Spleen (tissue), 11 donors: Measurements from ENCODE around the gene EPOP. TPM values are rescaled to one million over a fixed set of nuclear protein-coding genes. Genes with fewer than 3 reads are reported as not detected.

Experiments
- DNase-seq: peaks from one replicate; pipeline ENCODE4 v3.0.0-alpha.2; 2020
- H3K27ac ChIP-seq, 8 donors: fragments of 200-600 bp; sonication (generic) in 7 of 8; 1 replicate in 4 of 8; 2 replicates in 4 of 8; pipeline versions ENCODE4 v1.5.0 to v1.8.0; 2016 to 2021; ENCODE audit warnings: inconsistent platforms in 4 of 8, mild to moderate bottlenecking in 4 of 8, moderate library complexity in 1 of 8
- H3K27me3 ChIP-seq, 7 donors: fragments of 200-600 bp; sonication (generic) in 6 of 7; replicated peaks in 1 of 7; 1 replicate in 4 of 7; 2 replicates in 3 of 7; pipeline versions ENCODE4 v1.5.0 to v1.8.0; 2016 to 2021; ENCODE audit warnings: inconsistent platforms in 3 of 7, mild to moderate bottlenecking in 1 of 7
- H3K36me3 ChIP-seq, 6 donors: fragments of 200-600 bp; sonication (generic) in 5 of 6; 1 replicate in 4 of 6; 2 replicates in 2 of 6; pipeline versions ENCODE4 v1.5.0 to v1.8.0; 2016 to 2021; ENCODE audit warnings: inconsistent platforms in 2 of 6
- H3K4me1 ChIP-seq, 6 donors: fragments of 200-600 bp; sonication (generic) in 5 of 6; 1 replicate in 3 of 6; 2 replicates in 3 of 6; pipeline versions ENCODE4 v1.5.0 to v1.8.0; 2016 to 2021; ENCODE audit warnings: inconsistent platforms in 3 of 6
- H3K4me3 ChIP-seq, 8 donors: fragments of 200-600 bp; sonication (generic) in 7 of 8; 1 replicate in 4 of 8; 2 replicates in 4 of 8; pipeline versions ENCODE4 v1.5.0 to v1.8.0; 2016 to 2021; ENCODE audit warnings: inconsistent platforms in 4 of 8, mild to moderate bottlenecking in 4 of 8, moderate library complexity in 2 of 8
- H3K9me3 ChIP-seq, 8 donors: fragments of 200-600 bp; sonication (generic) in 7 of 8; 1 replicate in 4 of 8; 2 replicates in 4 of 8; pipeline versions ENCODE4 v1.5.0 to v1.8.0; 2016 to 2021; ENCODE audit warnings: inconsistent platforms in 4 of 8
- CTCF ChIP-seq, 11 experiments: fragments of 200-600 bp in 7 of 11; fragments of 450-650 bp in 4 of 11; sonication (generic) in 4 of 11; IDR thresholded peaks in 8 of 11; conservative IDR thresholded peaks in 3 of 11; 1 replicate in 7 of 11; 2 replicates in 4 of 11; pipeline versions ENCODE4 v1.4.0 to v1.8.0; 2016 to 2021; ENCODE audit warnings: antibody characterized with exemption in 11 of 11, inconsistent platforms in 4 of 11, mild to moderate bottlenecking in 1 of 11
- POLR2A ChIP-seq, 3 donors: fragments of 450-650 bp; IDR thresholded peaks; one replicate each; pipeline ENCODE4 v1.5.1; 2017; ENCODE audit warnings: antibody characterized with exemption in 3 of 3, mild to moderate bottlenecking in 1 of 3
- POLR2AphosphoS5 ChIP-seq, 3 donors: sonication (generic); formaldehyde crosslinking; IDR thresholded peaks; one replicate each; pipeline ENCODE4 v1.5.1; 2017; ENCODE audit warnings: antibody characterized with exemption in 3 of 3
- WGBS, 5 donors: extraction: QIAGEN DNeasy Blood & Tissue Kit in 3 of 5; methylation state at CpG; one replicate each; pipeline versions ENCODE4 v1.1.5 to v1.1.7; 2013 to 2018; 5-methylcytosine and 5-hydroxymethylcytosine counted together
- intact Hi-C: fragments of 100-400 bp; cut with DNase I; formaldehyde crosslinking; loops from one replicate; pipeline ENCODE4 v1.15.0; 2023; ENCODE audit warnings: low total_unique reads
- polyA plus RNA-seq, 3 donors: library from polyadenylated mRNA; stranded (reverse); fragments of 200-250 nt; gene quantifications; one replicate each; pipeline ENCODE4 v1.2.1, GENCODE V29; 2013
- total RNA-seq, 7 donors: library from RNA; depleted of rRNA in 3 of 7; stranded (reverse); fragments of >200 nt in 3 of 7; fragmentation: NEBNext Ultra II Directional in 4 of 7; extraction: Animal tissue kit (Norgen Biotek cat#: 25700) in 4 of 7; gene quantifications; one replicate each; pipeline versions ENCODE4 v1.1.0 to v1.2.1, GENCODE V29; 2016 to 2021
- donor health status: healthy with polysubstance abuse.
- donor health status: DM: no; HTN: no; CAD: no; lungs with moderate emphysema.
- donor health status: DM: no; HTN: no; CAD: no.
- donor health status: Bipolar disorder and iron deficiency.
- donor health status: healthy.
- donor health status: DM: no; HTN: no; CAD: no.
- donor health status: DM: yes; HTN: yes; CAD: no.

Gene EPOP
- total and polyA plus RNA-seq, 10 donors = 0.51 to 6.4 (median 2.6) TPM

DNA sequence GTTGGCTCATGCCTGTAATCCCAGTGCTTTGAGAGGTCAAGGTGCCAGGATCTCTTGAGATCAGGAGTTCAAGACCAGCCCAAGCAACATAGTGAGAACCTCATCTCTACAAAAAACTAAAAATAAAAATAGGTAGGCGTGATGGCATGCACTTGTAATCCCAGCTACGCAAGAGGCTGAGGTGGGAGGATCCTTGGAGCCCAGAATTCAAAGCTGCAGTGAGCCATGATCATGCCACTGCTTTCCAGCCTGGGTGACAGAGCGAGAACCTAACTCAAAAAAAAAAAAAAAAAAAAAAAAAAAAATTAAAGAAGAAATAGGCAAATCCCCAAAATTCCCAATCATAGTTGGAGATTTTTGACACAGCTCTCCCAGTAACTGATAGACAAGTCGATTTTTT, 36.8 kb downstream of the EPOP start:
- 70 to 89% (median 79%) methylated on average over 4 of the region's 4 CpGs for WGBS, 5 donors
- Histone ChIP-seq H3K9me3 (no peaks in the 10 kb centered on the region), H3K27ac (no peak overlapping the region), H3K4me3 (no peak overlapping the region), H3K4me1 (no peaks in the 10 kb centered on the region), H3K36me3 (no peaks in the 10 kb centered on the region), H3K27me3 (peaks cover 0 to 35% (median 0%) of the 10 kb centered on the region in 7 donors)
- TF ChIP-seq POLR2AphosphoS5 (IDR thresholded peaks at IDR 0.05) (no peak), CTCF (IDR thresholded peaks at IDR 0.05 in 8 of 11, conservative IDR thresholded peaks at IDR 0.05 in 3 of 11) (no peak)
- intact Hi-C loops = no loop called here
- peak; percentile 1 for DNase-seq

GRCh38 chr17:38636054-38636453, 38.7 kb downstream of the EPOP start:
- 74 to 79% (median 76%) methylated on average over 8 to 9 of the region's 9 CpGs for WGBS, 5 donors
- Histone ChIP-seq H3K27ac (no peak overlapping the region), H3K9me3 (no peaks in the 10 kb centered on the region), H3K4me1 (no peaks in the 10 kb centered on the region), H3K36me3 (no peaks in the 10 kb centered on the region), H3K27me3 (peaks cover 0 to 35% (median 0%) of the 10 kb centered on the region in 7 donors), H3K4me3 (no peak overlapping the region)
- intact Hi-C loops = no loop called here
- TF ChIP-seq POLR2A (IDR thresholded peaks at IDR 0.05) (no peak), POLR2AphosphoS5 (IDR thresholded peaks at IDR 0.05) (no peak), CTCF (IDR thresholded peaks at IDR 0.05 in 8 of 11, conservative IDR thresholded peaks at IDR 0.05 in 3 of 11) (no peak)
- DNase-seq = peak; percentile 44

DNA sequence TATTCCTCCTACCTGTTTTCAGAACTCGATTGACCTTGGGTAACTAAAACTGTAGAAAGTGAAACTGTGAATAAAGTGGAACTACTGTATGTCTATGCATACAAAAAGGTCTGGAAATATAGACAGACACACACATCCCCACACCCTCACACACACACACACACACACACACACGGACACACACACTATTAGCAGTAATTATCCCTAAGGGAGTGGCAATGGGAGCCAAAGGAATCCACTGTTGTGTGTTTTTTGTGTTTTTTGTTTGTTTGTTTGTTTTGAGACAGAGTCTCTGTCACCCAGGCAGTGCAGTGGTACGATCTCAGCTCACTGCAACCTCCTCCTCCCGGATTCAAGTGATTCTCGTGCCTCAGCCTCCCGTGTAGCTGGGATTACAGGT, 42.4 kb downstream of the EPOP start:
- Histone ChIP-seq H3K4me3 (no peak overlapping the region), H3K9me3 (no peaks in the 10 kb centered on the region), H3K4me1 (no peaks in the 10 kb centered on the region), H3K27me3 (peaks cover 0 to 24% (median 0%) of the 10 kb centered on the region in 7 donors), H3K36me3 (no peaks in the 10 kb centered on the region), H3K27ac (no peak overlapping the region)
- TF ChIP-seq POLR2A (IDR thresholded peaks at IDR 0.05) (no peak), POLR2AphosphoS5 (IDR thresholded peaks at IDR 0.05) (no peak), CTCF (IDR thresholded peaks at IDR 0.05 in 8 of 11, conservative IDR thresholded peaks at IDR 0.05 in 3 of 11) (no peak)
- 65 to 83% (median 70%) methylated on average over 6 of the region's 6 CpGs for WGBS, 5 donors
- peak; percentile 12 for DNase-seq
- intact Hi-C loops = no loop called here

DNA sequence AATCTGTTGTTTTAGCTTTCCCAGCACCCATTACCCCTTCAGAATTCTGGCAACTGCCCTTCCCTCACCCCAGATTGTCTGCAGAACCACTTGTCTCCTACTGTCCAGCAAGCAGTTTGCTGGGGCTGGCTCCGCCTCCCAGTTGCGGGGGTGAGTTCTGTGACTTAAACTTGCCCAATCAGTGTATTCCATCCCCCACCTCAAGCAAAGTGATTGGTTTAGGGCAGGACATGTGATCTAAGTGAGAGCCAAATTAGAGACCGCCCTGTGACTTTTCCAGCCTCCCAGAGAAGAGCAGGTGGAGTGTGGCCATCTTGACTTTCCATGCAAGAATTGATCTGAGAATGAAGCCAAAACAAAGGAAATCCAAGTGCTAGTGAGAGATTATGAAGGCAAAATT, 46.3 kb downstream of the EPOP start:
- WGBS, 5 donors = 61 to 92% (median 64%) methylated on average over 3 of the region's 3 CpGs
- no peak overlapping the region for H3K4me3 ChIP-seq
- intact Hi-C loops = no loop called here
- no peaks in the 10 kb centered on the region for H3K9me3 ChIP-seq
- H3K36me3 ChIP-seq = no peaks in the 10 kb centered on the region
- H3K4me1 ChIP-seq = peaks cover 0 to 3% (median 0%) of the 10 kb centered on the region in 6 donors
- peaks cover 0 to 19% (median 0%) of the 10 kb centered on the region in 7 donors for H3K27me3 ChIP-seq
- DNase-seq = peak; percentile 42
- TF ChIP-seq POLR2AphosphoS5 (IDR thresholded peaks at IDR 0.05) (no peak), CTCF (IDR thresholded peaks at IDR 0.05 in 8 of 11, conservative IDR thresholded peaks at IDR 0.05 in 3 of 11) (no peak), POLR2A (IDR thresholded peaks at IDR 0.05) (no peak)
- H3K27ac ChIP-seq = no peak overlapping the region
